Activated T-helper 2 cell treated with anti-CD3 and anti-CD28 coated beads, Interferon-gamma antibody, Interleukin-2, Interleukin-4, amounts not matched to agents 10 μg/mL and 5 μg/mL and 100 μg/mL, durations not matched to agents 14 hours and 24 hours and 36 hours (primary cell): Measurements from ENCODE around the gene MYH4. TPM values are rescaled to one million over a fixed set of nuclear protein-coding genes. Genes with fewer than 3 reads are reported as not detected.

Source experiments
- DNase-seq: peaks from one replicate; pipeline ENCODE4 v3.0.0; 2021; ENCODE audit warnings: low spot score
- H3K27ac Mint-ChIP-seq: one replicate; pipeline ENCODE4 v1.8.0; 2021; ENCODE audit warnings: mixed read lengths
- H3K27me3 Mint-ChIP-seq: one replicate; pipeline ENCODE4 v1.8.0; 2021; ENCODE audit warnings: low read depth, mixed read lengths
- H3K36me3 Mint-ChIP-seq: one replicate; pipeline ENCODE4 v1.8.0; 2021; ENCODE audit warnings: low read depth, mixed read lengths
- H3K4me1 Mint-ChIP-seq: one replicate; pipeline ENCODE4 v1.8.0; 2021; ENCODE audit warnings: low read depth, mixed read lengths
- H3K4me3 Mint-ChIP-seq: one replicate; pipeline ENCODE4 v1.8.0; 2021; ENCODE audit warnings: low read depth, mild to moderate bottlenecking, moderate library complexity, mixed read lengths
- H3K9me3 Mint-ChIP-seq: one replicate; pipeline ENCODE4 v1.8.0; 2021; ENCODE audit warnings: mixed read lengths
- intact Hi-C: fragments of 100-400 bp; cut with micrococcal nuclease; formaldehyde crosslinking; loops from one replicate; pipeline ENCODE4 v1.15.1; 2023
- total RNA-seq: library from RNA; stranded (reverse); gene quantifications from 2 replicates; pipeline ENCODE4 v1.2.3, GENCODE V29; 2022

MYH4 gene
- not detected in 2 replicates for total RNA-seq

GRCh38 chr17:10469459-10469858 lies at the start of gene MYH4:
Gene MYH4 (minus strand): TSS chr17:10469559. CDS start chr17:10466745, 2,814 bp downstream.
- Mint-ChIP-seq H3K9me3 (no peaks in the 10 kb centered on the region), H3K4me1 (no peaks in the 10 kb centered on the region), H3K4me3 (no peak within 1 kb of the TSS), H3K27me3 (no peaks in the 10 kb centered on the region), H3K27ac (no peak within 1 kb of the TSS), H3K36me3 (no peaks in the 10 kb centered on the region)
- DNase-seq: no peak
- intact Hi-C loops: no loop called here

GRCh38 chr17:10518271-10519037 lies 49.1 kb upstream of the MYH4 start, which contains the start of gene MYH1:
Gene MYH1 (minus strand): TSS chr17:10518542. CDS start chr17:10516642, 1,900 bp downstream.
- Mint-ChIP-seq H3K27ac (no peak within 1 kb of the TSS), H3K27me3 (no peaks in the 10 kb centered on the region), H3K4me1 (no peaks in the 10 kb centered on the region), H3K9me3 (no peaks in the 10 kb centered on the region), H3K4me3 (no peak within 1 kb of the TSS), H3K36me3 (no peaks in the 10 kb centered on the region)
- intact Hi-C loops: no loop called here
- DNase-seq: no peak

GRCh38 chr17:10516638-10517037 lies 47.3 kb upstream of the MYH4 start:
- Mint-ChIP-seq H3K36me3 (no peaks in the 10 kb centered on the region), H3K4me1 (no peaks in the 10 kb centered on the region), H3K9me3 (no peaks in the 10 kb centered on the region), H3K27me3 (no peaks in the 10 kb centered on the region), H3K4me3 (no peak overlapping the region), H3K27ac (no peak overlapping the region)
- intact Hi-C loops: no loop called here
- DNase-seq: no peak

GRCh38 chr17:10516065-10516464 lies 46.7 kb upstream of the MYH4 start:
- Mint-ChIP-seq H3K36me3 (no peaks in the 10 kb centered on the region), H3K27me3 (no peaks in the 10 kb centered on the region)

GRCh38 chr17:10513299-10514067 lies 44.1 kb upstream of the MYH4 start:
- no peaks in the 10 kb centered on the region for H3K9me3 Mint-ChIP-seq
- no peaks in the 10 kb centered on the region for H3K36me3 Mint-ChIP-seq
- no peaks in the 10 kb centered on the region for H3K4me1 Mint-ChIP-seq
- intact Hi-C loops: no loop called here
- H3K4me3 Mint-ChIP-seq: no peak overlapping the region
- H3K27me3 Mint-ChIP-seq: no peaks in the 10 kb centered on the region
- no peak overlapping the region for H3K27ac Mint-ChIP-seq
- DNase-seq: no peak

More at GRCh38 chr17:10516065-10516464, 46.7 kb upstream of the MYH4 start:
- H3K4me1 Mint-ChIP-seq: no peaks in the 10 kb centered on the region
- no peak overlapping the region for H3K4me3 Mint-ChIP-seq
- H3K9me3 Mint-ChIP-seq: no peaks in the 10 kb centered on the region
- no peak for DNase-seq
- intact Hi-C loops: no loop called here
- no peak overlapping the region for H3K27ac Mint-ChIP-seq

- H3K4me3 Mint-ChIP-seq: no peak overlapping the region
- H3K27ac Mint-ChIP-seq: no peak overlapping the region
- no peaks in the 10 kb centered on the region for H3K9me3 Mint-ChIP-seq
- no peak for DNase-seq
- intact Hi-C loops: no loop called here
- no peaks in the 10 kb centered on the region for H3K27me3 Mint-ChIP-seq
- no peaks in the 10 kb centered on the region for H3K4me1 Mint-ChIP-seq
- H3K36me3 Mint-ChIP-seq: no peaks in the 10 kb centered on the region
Measured at GRCh38 chr17:10512856-10513255, 43.5 kb upstream of the MYH4 start.

GRCh38 chr17:10499950-10500349 lies 30.6 kb upstream of the MYH4 start:
- Mint-ChIP-seq H3K4me3 (no peak overlapping the region), H3K4me1 (no peaks in the 10 kb centered on the region), H3K27ac (no peak overlapping the region), H3K27me3 (no peaks in the 10 kb centered on the region), H3K9me3 (no peaks in the 10 kb centered on the region), H3K36me3 (no peaks in the 10 kb centered on the region)
- no peak for DNase-seq
- intact Hi-C loops: no loop called here

- H3K36me3 Mint-ChIP-seq: no peaks in the 10 kb centered on the region
- intact Hi-C loops: no loop called here
- H3K27ac Mint-ChIP-seq: no peak overlapping the region
- DNase-seq: no peak
- no peaks in the 10 kb centered on the region for H3K27me3 Mint-ChIP-seq
- H3K4me3 Mint-ChIP-seq: no peak overlapping the region
- peaks cover 32% of the 10 kb centered on the region for H3K9me3 Mint-ChIP-seq
- no peaks in the 10 kb centered on the region for H3K4me1 Mint-ChIP-seq
Measured at GRCh38 chr17:10492004-10492403, 22.6 kb upstream of the MYH4 start.

- H3K4me1 Mint-ChIP-seq: no peaks in the 10 kb centered on the region
Measured at GRCh38 chr17:10482252-10482651, 12.9 kb upstream of the MYH4 start.

GRCh38 chr17:10477701-10478100 lies 8.3 kb upstream of the MYH4 start:
- intact Hi-C loops: no loop called here
- no peaks in the 10 kb centered on the region for H3K27me3 Mint-ChIP-seq
- H3K27ac Mint-ChIP-seq: no peak overlapping the region
- H3K4me3 Mint-ChIP-seq: no peak overlapping the region
- no peak for DNase-seq
- peaks cover 4% of the 10 kb centered on the region for H3K9me3 Mint-ChIP-seq
- no peaks in the 10 kb centered on the region for H3K4me1 Mint-ChIP-seq
- no peaks in the 10 kb centered on the region for H3K36me3 Mint-ChIP-seq

More at GRCh38 chr17:10482252-10482651, 12.9 kb upstream of the MYH4 start:
- Mint-ChIP-seq H3K9me3 (peaks cover 27% of the 10 kb centered on the region), H3K27me3 (no peaks in the 10 kb centered on the region), H3K36me3 (no peaks in the 10 kb centered on the region), H3K27ac (no peak overlapping the region), H3K4me3 (no peak overlapping the region)
- intact Hi-C loops: no loop called here
- no peak for DNase-seq

- Mint-ChIP-seq H3K4me3 (no peak overlapping the region), H3K4me1 (no peaks in the 10 kb centered on the region), H3K27me3 (no peaks in the 10 kb centered on the region), H3K36me3 (no peaks in the 10 kb centered on the region), H3K9me3 (no peaks in the 10 kb centered on the region), H3K27ac (no peak overlapping the region)
- DNase-seq: no peak
- intact Hi-C loops: no loop called here
Measured at GRCh38 chr17:10474536-10474935, 5.2 kb upstream of the MYH4 start.

- H3K4me3 Mint-ChIP-seq: no peak overlapping the region
- H3K4me1 Mint-ChIP-seq: no peaks in the 10 kb centered on the region
- no peak overlapping the region for H3K27ac Mint-ChIP-seq
- no peaks in the 10 kb centered on the region for H3K27me3 Mint-ChIP-seq
- intact Hi-C loops: no loop called here
- H3K36me3 Mint-ChIP-seq: no peaks in the 10 kb centered on the region
- H3K9me3 Mint-ChIP-seq: no peaks in the 10 kb centered on the region
- DNase-seq: no peak
Measured at GRCh38 chr17:10471858-10472257, 2.5 kb upstream of the MYH4 start.

GRCh38 chr17:10463402-10463801 lies 6.0 kb downstream of the MYH4 start:
- no peak overlapping the region for H3K4me3 Mint-ChIP-seq
- H3K36me3 Mint-ChIP-seq: no peaks in the 10 kb centered on the region
- intact Hi-C loops: no loop called here
- DNase-seq: no peak
- H3K27me3 Mint-ChIP-seq: no peaks in the 10 kb centered on the region
- H3K4me1 Mint-ChIP-seq: no peaks in the 10 kb centered on the region
- no peaks in the 10 kb centered on the region for H3K9me3 Mint-ChIP-seq
- no peak overlapping the region for H3K27ac Mint-ChIP-seq
